HCT116 (cell line): Measurements from ENCODE around the gene NLE1. TPM values are rescaled to one million over a fixed set of nuclear protein-coding genes. Genes with fewer than 3 reads are reported as not detected.

ENCODE experiments used
- ATAC-seq: fragments of 200-7000 bp; cut with Tn5 transposase; 2 replicates; pipeline ENCODE4 v1.9.1; 2020; ENCODE audit warnings: mild to moderate bottlenecking, moderate library complexity
- BruUV-seq: library from RNA; stranded (reverse); fragments of 400-500 nt; replicated peaks from 2 replicates; lab custom pipeline; 2021; lab: Mats Ljungman, UMichigan
- CTCF ChIA-PET: fragments of 300-600 bp; sonication (Branson Sonifier 250); formaldehyde crosslinking; loops from one replicate; lab custom pipeline; 2021; ENCODE audit warnings: antibody characterized with exemption; lab: Charles Lee
- POLR2A ChIA-PET: fragments of 300-600, 350-600 bp; sonication (Branson Sonifier 250); formaldehyde crosslinking; loops from one replicate; lab custom pipeline; 2021; ENCODE audit warnings: antibody characterized with exemption; lab: Charles Lee
- RAD21 ChIA-PET, 2 experiments: fragments of 300-600 bp; sonication (Branson Sonifier 250); formaldehyde crosslinking; loops; one replicate each; lab custom pipeline; 2023; ENCODE audit warnings: low total read pairs in 2 of 2; ENCODE audit not compliant: uncharacterized antibody in 2 of 2, unreplicated experiment in 2 of 2, low non-redundant PET in 1 of 2; lab: Charles Lee
- DNase-seq: peaks from one replicate; pipeline ENCODE4 v3.0.0-alpha.2; 2010; ENCODE audit warnings: low read depth, low spot score
- H2AFZ ChIP-seq: fragments of 200-600 bp; shearing (Covaris generic), sonication (generic); 2 replicates; pipeline ENCODE4 v1.6.1; 2017; ENCODE audit warnings: low read depth, mixed run types, mixed read lengths, antibody characterized with exemption, low read length; ENCODE audit not compliant: poor library complexity, severe bottlenecking
- H3K27ac ChIP-seq: 2 replicates; pipeline ENCODE4 v1.5.1; 2012; ENCODE audit warnings: low read depth, low read length
- H3K27me3 ChIP-seq: fragments of 200-600 bp; sonication (generic); 2 replicates; pipeline ENCODE4 v1.6.1; 2016; ENCODE audit warnings: mixed run types, low read length, mixed read lengths; ENCODE audit not compliant: insufficient read depth
- H3K36me3 ChIP-seq, 2 experiments: fragments of 200-500 bp in 1 of 2; fragments of 200-600 bp in 1 of 2; sonication (Bioruptor generic) in 1 of 2; sonication (generic) in 1 of 2; 2 replicates each; pipeline versions ENCODE4 v1.5.1 to v1.6.1; 2014 to 2016; ENCODE audit warnings: low read length in 2 of 2, inconsistent platforms in 1 of 2, mixed read lengths in 1 of 2, mixed run types in 1 of 2; ENCODE audit not compliant: insufficient read depth in 2 of 2, control insufficient read depth in 1 of 2
- H3K4me1 ChIP-seq, 2 experiments: fragments of 200-600 bp in 1 of 2; sonication (generic) in 1 of 2; 2 replicates each; pipeline versions ENCODE4 v1.5.1 to v1.6.1; 2012 to 2017; ENCODE audit warnings: low read length in 2 of 2, inconsistent platforms in 1 of 2, mild to moderate bottlenecking in 1 of 2, mixed read lengths in 1 of 2, mixed run types in 1 of 2, moderate library complexity in 1 of 2; ENCODE audit not compliant: insufficient read depth in 2 of 2, control insufficient read depth in 1 of 2
- H3K4me2 ChIP-seq: fragments of 200-600 bp; sonication (generic); 2 replicates; pipeline ENCODE4 v1.6.1; 2017; ENCODE audit warnings: mixed run types, low read length, mixed read lengths
- H3K4me3 ChIP-seq, 2 experiments: fragments of 200-600 bp in 1 of 2; sonication (generic) in 1 of 2; replicated peaks in 1 of 2; 2 replicates each; pipeline ENCODE4 v1.5.1; 2011 to 2016; ENCODE audit warnings: low read length in 2 of 2, control low read depth in 1 of 2, low read depth in 1 of 2, mild to moderate bottlenecking in 1 of 2, mixed read lengths in 1 of 2, mixed run types in 1 of 2
- H3K79me2 ChIP-seq: fragments of 200-600 bp; sonication (generic); 2 replicates; pipeline ENCODE4 v1.6.1; 2017; ENCODE audit warnings: mild to moderate bottlenecking, mixed run types, low read length, moderate library complexity, mixed read lengths; ENCODE audit not compliant: insufficient read depth
- H3K9ac ChIP-seq: fragments of 200-600 bp; sonication (generic); 2 replicates; pipeline ENCODE4 v1.6.1; 2016; ENCODE audit warnings: low read length, mixed read lengths
- H3K9me2 ChIP-seq: fragments of 200-600 bp; sonication (generic), shearing (Covaris generic); 2 replicates; pipeline ENCODE4 v1.6.1; 2017; ENCODE audit warnings: mixed run types, mild to moderate bottlenecking, moderate library complexity; ENCODE audit not compliant: insufficient read depth
- H3K9me3 ChIP-seq, 2 experiments: fragments of 200-500 bp in 1 of 2; fragments of 200-600 bp in 1 of 2; sonication (Bioruptor generic) in 1 of 2; sonication (generic) in 1 of 2; 2 replicates each; pipeline ENCODE4 v1.6.1; 2014 to 2017; ENCODE audit warnings: low read length in 2 of 2, mixed read lengths in 2 of 2, inconsistent platforms in 1 of 2, low read depth in 1 of 2, mild to moderate bottlenecking in 1 of 2, mixed run types in 1 of 2, moderate library complexity in 1 of 2; ENCODE audit not compliant: control insufficient read depth in 1 of 2, insufficient read depth in 1 of 2
- H4K20me1 ChIP-seq: fragments of 200-600 bp; sonication (generic), shearing (Covaris generic); 2 replicates; pipeline ENCODE4 v1.6.1; 2017; ENCODE audit warnings: mixed run types, mild to moderate bottlenecking, moderate library complexity; ENCODE audit not compliant: insufficient read depth
- CEBPB ChIP-seq: IDR thresholded peaks from 2 replicates; pipeline ENCODE4 v1.6.1; 2012; ENCODE audit warnings: low read depth
- CTCF ChIP-seq, 3 experiments: fragments of 200-600 bp in 1 of 3; sonication (generic) in 1 of 3; IDR thresholded peaks in 2 of 3; conservative IDR thresholded peaks in 1 of 3; 2 replicates each; pipeline ENCODE4 v1.5.1; 2012 to 2017; ENCODE audit warnings: low read depth in 2 of 3, low read length in 2 of 3, antibody characterized with exemption in 1 of 3, borderline replicate concordance in 1 of 3, control low read depth in 1 of 3, mild to moderate bottlenecking in 1 of 3, mixed read lengths in 1 of 3, mixed run types in 1 of 3, moderate library complexity in 1 of 3; ENCODE audit not compliant: insufficient read depth in 1 of 3
- EZH2 ChIP-seq: fragments of 200-600 bp; sonication (generic); IDR thresholded peaks from 2 replicates; pipeline ENCODE4 v1.6.1; 2017; ENCODE audit warnings: antibody characterized with exemption, mixed run types
- EZH2phosphoT487 ChIP-seq: fragments of 200-600 bp; IDR thresholded peaks from 2 replicates; pipeline ENCODE4 v1.6.1; 2018; ENCODE audit warnings: antibody characterized with exemption, borderline replicate concordance
- FOSL1 ChIP-seq: IDR thresholded peaks from 2 replicates; pipeline ENCODE4 v1.6.1; 2012; ENCODE audit warnings: low read depth
- JUND ChIP-seq: IDR thresholded peaks from 2 replicates; pipeline ENCODE4 v1.6.1; 2012
- POLR2A ChIP-seq: IDR thresholded peaks from 2 replicates; pipeline ENCODE4 v1.7.0; 2011; ENCODE audit warnings: borderline replicate concordance; ENCODE audit not compliant: insufficient read depth, insufficient read length; ENCODE audit errors: extremely low read depth
- POLR2AphosphoS5 ChIP-seq: IDR thresholded peaks from 2 replicates; pipeline ENCODE4 v1.6.1; 2011; ENCODE audit warnings: mild to moderate bottlenecking, low read depth, low read length, moderate library complexity
- RAD21 ChIP-seq: IDR thresholded peaks from 2 replicates; pipeline ENCODE4 v1.6.1; 2012; ENCODE audit warnings: low read depth, mild to moderate bottlenecking
- REST ChIP-seq: IDR thresholded peaks from 2 replicates; pipeline ENCODE4 v1.6.1; 2012; ENCODE audit warnings: low read depth
- SRF ChIP-seq: IDR thresholded peaks from 2 replicates; pipeline ENCODE4 v1.6.1; 2012; ENCODE audit warnings: low read depth
- TCF7L2 ChIP-seq: IDR thresholded peaks from 2 replicates; pipeline ENCODE4 v1.7.0; 2011; ENCODE audit warnings: borderline replicate concordance, inconsistent platforms; ENCODE audit not compliant: insufficient read depth, insufficient read length; ENCODE audit errors: extremely low read depth
- ZBTB33 ChIP-seq: IDR thresholded peaks from 2 replicates; pipeline ENCODE4 v1.6.1; 2011; ENCODE audit warnings: mild to moderate bottlenecking, low read length, moderate library complexity; ENCODE audit not compliant: insufficient replicate concordance; ENCODE audit errors: extremely low read depth
- ZNF274 ChIP-seq: fragments of 200-500 bp; sonication (Bioruptor generic); IDR thresholded peaks from 2 replicates; pipeline ENCODE4 v1.6.1; 2014; ENCODE audit warnings: mild to moderate bottlenecking, low read depth, low read length, inconsistent platforms
- intact Hi-C: fragments of 100-400 bp; cut with micrococcal nuclease; formaldehyde crosslinking; loops from 2 replicates; pipeline ENCODE4 v1.10.0; 2022
- total RNA-seq: library from RNA; stranded (reverse); gene quantifications from one replicate; pipeline ENCODE4 v1.2.1, GENCODE V29; 2021; ENCODE audit not compliant: unreplicated experiment

Gene NLE1
- total RNA-seq, 1 experiment from 2014 or later = 55.5 TPM

- peak overlapping the region; percentile 93 for H3K4me2 ChIP-seq
- DNase-seq = no peak
- no TSS peak for BruUV-seq
- no peaks in the 10 kb centered on the region for H3K9me2 ChIP-seq
- H3K4me3 ChIP-seq = peak overlapping the region; percentile 97 to 99
- intact Hi-C loops = loop anchor here (1.0 kb wide), 2 partner anchors 102 to 391 kb away; no protein-coding TSS in a partner anchor
- no peaks in the 10 kb centered on the region for H4K20me1 ChIP-seq
- POLR2A ChIA-PET = no interaction called here
- H3K27me3 ChIP-seq = no peaks in the 10 kb centered on the region
- H3K4me1 ChIP-seq = peaks cover 3 to 10% of the 10 kb centered on the region in 2 experiments; a peak in 3 of 4 replicates
- TF ChIP-seq EZH2phosphoT487 (no peak), ZNF274 (no peak), JUND (no peak), TCF7L2 (no peak), REST (no peak), POLR2AphosphoS5 (no peak), RAD21 (no peak), EZH2 (no peak), SRF (no peak), ZBTB33 (no peak), CEBPB (no peak), FOSL1 (no peak), CTCF (IDR thresholded peaks at IDR 0.05 in 2 of 3, conservative IDR thresholded peaks at IDR 0.05 in 1 of 3; ENCODE audit: borderline replicate concordance in 1 of 3, insufficient read depth in 1 of 3, low read depth in 2 of 3, low read length in 2 of 3) (no peak; a peak in 2 of 6 replicates), POLR2A (no peak)
- ATAC-seq = peak; percentile 65
- peak overlapping the region; percentile 96 for H3K9ac ChIP-seq
- H3K27ac ChIP-seq = no peak overlapping the region
- peak overlapping the region; percentile 98 for H2AFZ ChIP-seq
- peaks cover 18 to 25% of the 10 kb centered on the region in 2 experiments for H3K36me3 ChIP-seq
- H3K9me3 ChIP-seq = no peaks in the 10 kb centered on the region
- CTCF ChIA-PET = no interaction called here
- RAD21 ChIA-PET = no interaction called here
- peaks cover 46% of the 10 kb centered on the region for H3K79me2 ChIP-seq
Observed at GRCh38 chr17:35142467-35142796, 329 bp upstream of the NLE1 start.
